ENCODE results near the gene TMEM273.

GRCh38 chr10:49133706-49134248 is 54.4 kb downstream of the TMEM273 start, which contains the start of gene FAM170B:
- TF ChIP-seq CTCF (IDR thresholded peaks at IDR 0.05) (no peak), POLR2A (IDR thresholded peaks at IDR 0.05) (no peak)
